Loucy (cell line): ENCODE measurements around the gene LY6G6C.

Experiments used
- CTCF ChIP-seq: fragments of 200-600 bp; sonication (generic); conservative IDR thresholded peaks from 2 replicates; pipeline ENCODE4 v1.5.1; 2014; ENCODE audit warnings: mild to moderate bottlenecking, antibody characterized with exemption, low read length
- EZH2phosphoT487 ChIP-seq: fragments of 200-600 bp; IDR thresholded peaks from 2 replicates; pipeline ENCODE4 v1.6.1; 2018; ENCODE audit warnings: antibody characterized with exemption, mild to moderate bottlenecking, moderate library complexity, borderline replicate concordance

- TF ChIP-seq CTCF (no peak), EZH2phosphoT487 (no peak)
These were observed 44.6 kb downstream of the LY6G6C start for GRCh38 chr6:31676904-31677303.
